NB4 (cell line): ENCODE results near the gene ANKRD24.

ENCODE experiments used
- POLR2A ChIP-seq: IDR thresholded peaks from 2 replicates; pipeline ENCODE4 v1.6.1; 2011; ENCODE audit warnings: mild to moderate bottlenecking; ENCODE audit not compliant: insufficient read length; ENCODE audit errors: extremely low read depth
- TF ChIP-seq, protein P1 (sequence below): IDR thresholded peaks from one replicate; pipeline ENCODE4 v1.5.1; 2012; ENCODE audit warnings: low read depth, low read length
- TF ChIP-seq, protein P2 (sequence below): IDR thresholded peaks from 2 replicates; pipeline ENCODE4 v1.6.1; 2011; ENCODE audit warnings: low read depth, low read length

DNA sequence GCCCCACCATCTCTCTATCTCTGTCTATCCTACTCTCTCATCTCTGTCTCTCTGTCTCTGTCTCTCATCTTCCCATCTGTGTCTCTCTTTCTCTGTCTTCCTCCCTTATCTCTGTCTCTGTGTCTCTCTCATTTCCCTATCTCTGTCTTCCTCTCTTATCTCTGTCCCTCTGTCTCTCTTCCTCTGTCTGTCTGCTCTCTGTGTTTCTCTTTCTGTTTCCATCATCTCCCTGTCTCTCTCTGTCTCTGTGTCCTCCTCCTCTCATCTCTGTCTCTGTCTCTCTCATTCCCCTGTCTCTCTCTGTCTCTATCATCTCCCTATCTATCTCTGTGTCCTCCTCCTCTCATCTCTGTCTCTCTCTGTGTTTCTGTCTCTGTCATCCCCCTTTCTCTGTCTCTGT is 45.3 kb downstream of the ANKRD24 start:
- TF ChIP-seq, protein P1, sequence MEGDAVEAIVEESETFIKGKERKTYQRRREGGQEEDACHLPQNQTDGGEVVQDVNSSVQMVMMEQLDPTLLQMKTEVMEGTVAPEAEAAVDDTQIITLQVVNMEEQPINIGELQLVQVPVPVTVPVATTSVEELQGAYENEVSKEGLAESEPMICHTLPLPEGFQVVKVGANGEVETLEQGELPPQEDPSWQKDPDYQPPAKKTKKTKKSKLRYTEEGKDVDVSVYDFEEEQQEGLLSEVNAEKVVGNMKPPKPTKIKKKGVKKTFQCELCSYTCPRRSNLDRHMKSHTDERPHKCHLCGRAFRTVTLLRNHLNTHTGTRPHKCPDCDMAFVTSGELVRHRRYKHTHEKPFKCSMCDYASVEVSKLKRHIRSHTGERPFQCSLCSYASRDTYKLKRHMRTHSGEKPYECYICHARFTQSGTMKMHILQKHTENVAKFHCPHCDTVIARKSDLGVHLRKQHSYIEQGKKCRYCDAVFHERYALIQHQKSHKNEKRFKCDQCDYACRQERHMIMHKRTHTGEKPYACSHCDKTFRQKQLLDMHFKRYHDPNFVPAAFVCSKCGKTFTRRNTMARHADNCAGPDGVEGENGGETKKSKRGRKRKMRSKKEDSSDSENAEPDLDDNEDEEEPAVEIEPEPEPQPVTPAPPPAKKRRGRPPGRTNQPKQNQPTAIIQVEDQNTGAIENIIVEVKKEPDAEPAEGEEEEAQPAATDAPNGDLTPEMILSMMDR, result no peak
- no peak for TF ChIP-seq POLR2A
- TF ChIP-seq, protein P2, sequence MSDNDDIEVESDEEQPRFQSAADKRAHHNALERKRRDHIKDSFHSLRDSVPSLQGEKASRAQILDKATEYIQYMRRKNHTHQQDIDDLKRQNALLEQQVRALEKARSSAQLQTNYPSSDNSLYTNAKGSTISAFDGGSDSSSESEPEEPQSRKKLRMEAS, result no peak
